GM19328 (cell line): ENCODE measurements around the gene CD8A.

ENCODE experiments used
- ATAC-seq: cut with Tn5 transposase; IDR thresholded peaks from one replicate; pipeline ENCODE4 v1.9.1; 2021; ENCODE audit warnings: mild to moderate bottlenecking, moderate library complexity; ENCODE audit not compliant: unreplicated experiment

CD8A gene

DNA sequence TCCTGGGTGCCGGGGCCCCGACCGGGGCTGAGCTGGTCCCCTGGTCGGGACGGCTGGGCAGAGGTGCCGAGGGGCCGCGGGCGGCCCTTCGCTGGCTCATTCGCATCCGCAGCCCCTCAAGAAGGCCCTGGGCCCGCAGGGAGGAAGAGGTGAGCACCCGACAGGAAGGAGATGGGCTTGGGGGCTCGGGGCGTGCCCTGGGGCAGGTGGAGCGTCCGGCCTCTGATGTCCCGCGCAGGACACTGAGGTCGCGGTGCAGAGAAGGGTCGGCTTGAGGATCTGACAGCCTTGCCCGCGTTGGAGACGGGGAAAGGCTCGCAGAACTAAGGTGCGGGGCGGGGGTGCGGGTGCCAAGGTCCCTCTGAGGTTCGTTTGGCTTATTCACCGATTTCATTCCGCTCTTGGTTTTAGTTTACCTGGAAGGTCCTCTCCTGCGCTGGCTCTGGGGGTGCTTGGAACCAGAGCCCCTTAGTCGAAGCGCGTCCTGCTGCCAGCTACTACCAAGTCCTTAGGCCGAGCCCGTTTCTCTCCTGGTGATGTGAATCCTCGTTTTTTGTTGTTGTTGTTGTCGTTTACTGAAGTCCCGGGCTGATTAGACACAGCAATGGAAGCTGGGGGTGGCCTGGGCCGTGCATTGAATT, 18.9 kb upstream of the CD8A start:
- no peak for ATAC-seq

DNA sequence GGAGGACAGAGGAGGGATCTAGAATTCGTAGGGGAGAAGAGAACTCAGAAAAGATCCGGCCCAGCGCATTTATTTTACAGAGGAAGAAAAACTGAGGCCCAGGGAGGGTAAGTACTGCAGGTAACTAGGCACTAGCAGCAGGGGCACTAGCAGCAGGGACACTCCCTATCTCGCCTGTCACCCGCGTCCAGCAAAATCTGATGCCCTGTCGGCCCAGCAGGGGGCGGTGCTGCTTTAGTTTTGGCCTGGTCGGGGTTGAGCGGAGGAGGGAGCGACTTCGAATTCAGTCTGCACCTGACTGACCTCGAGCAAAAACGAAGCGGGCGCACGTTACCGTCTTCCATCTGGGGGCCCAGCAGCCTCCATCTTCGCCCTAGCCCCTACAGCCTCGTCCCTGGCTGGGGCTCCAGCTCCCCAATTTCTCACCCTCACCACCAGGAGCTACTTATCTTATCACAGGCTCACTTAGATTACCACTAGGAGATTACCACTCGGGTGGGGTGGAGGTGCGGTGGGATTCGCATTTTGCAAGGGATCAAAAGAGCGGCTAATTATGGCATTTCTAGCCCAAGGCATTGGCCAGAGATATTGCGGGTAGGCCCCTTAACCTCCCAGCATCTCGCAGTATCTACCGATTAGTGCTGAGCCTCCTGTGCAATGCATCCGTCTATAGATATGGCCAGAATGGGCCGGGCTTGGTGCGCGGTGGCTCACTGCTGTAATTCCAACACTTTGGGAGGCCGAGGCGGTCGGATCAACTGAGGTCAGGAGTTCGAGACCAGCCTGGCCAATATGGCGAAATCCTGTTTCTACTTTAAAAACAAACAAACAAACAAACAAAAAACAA, 17.8 kb upstream of the CD8A start:
- peak; percentile 84 for ATAC-seq

DNA sequence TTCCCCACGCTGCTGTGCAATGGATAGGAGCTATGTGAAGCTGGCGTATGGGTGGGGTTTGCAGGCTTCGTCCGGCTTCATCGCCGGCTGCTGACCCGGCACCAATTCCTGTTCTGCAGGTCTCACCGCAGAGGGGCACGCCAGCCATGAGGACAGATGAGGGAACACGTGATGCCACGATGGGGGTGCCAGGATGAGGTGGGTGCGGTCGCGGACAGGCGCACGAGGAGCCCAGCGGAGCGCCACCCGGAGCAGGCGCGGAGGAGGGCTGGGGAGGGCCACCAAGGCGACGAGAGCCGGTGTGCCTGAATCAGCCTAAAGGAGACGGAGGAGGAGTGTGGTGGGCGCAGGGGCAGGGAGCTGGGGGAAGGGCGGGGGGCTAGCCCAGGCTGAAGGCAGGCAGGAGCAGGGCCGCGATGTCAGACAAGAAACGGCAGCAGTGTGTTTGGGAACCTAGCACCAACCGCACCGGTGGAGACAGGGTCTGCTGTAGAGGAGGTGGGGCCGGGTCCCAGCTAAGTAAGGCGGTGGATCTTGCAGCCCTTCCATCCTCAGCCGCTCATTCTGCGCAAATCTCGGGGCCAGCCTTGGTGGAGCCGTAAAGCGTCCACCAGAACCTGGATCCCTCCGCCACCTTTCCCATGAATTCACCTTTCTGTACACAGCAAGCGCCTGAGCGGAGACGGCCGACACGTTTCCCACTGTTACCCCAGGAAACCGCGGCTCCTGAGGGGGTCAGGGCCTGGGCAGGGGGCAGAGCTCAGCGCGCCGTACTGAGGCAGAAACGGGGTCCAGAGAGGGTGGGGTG, 17.0 kb upstream of the CD8A start:
- ATAC-seq: peak; percentile 28

DNA sequence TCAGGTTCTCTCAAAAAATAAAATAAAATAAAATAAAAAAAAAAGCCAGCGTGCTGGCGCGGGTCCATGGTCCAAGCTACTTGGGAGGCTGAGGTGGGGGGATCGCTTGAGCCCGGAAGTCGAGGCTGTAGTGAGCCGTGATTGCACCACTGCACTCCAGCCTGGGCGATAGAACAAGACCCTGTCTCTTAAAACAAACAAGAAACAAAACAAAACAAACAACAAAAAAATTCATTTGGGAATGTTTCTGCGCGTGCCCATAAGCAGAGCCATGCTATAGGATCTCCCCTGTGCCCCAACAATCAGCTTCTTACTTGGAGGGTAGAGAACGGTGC, 16.4 kb upstream of the CD8A start:
- no peak for ATAC-seq

DNA sequence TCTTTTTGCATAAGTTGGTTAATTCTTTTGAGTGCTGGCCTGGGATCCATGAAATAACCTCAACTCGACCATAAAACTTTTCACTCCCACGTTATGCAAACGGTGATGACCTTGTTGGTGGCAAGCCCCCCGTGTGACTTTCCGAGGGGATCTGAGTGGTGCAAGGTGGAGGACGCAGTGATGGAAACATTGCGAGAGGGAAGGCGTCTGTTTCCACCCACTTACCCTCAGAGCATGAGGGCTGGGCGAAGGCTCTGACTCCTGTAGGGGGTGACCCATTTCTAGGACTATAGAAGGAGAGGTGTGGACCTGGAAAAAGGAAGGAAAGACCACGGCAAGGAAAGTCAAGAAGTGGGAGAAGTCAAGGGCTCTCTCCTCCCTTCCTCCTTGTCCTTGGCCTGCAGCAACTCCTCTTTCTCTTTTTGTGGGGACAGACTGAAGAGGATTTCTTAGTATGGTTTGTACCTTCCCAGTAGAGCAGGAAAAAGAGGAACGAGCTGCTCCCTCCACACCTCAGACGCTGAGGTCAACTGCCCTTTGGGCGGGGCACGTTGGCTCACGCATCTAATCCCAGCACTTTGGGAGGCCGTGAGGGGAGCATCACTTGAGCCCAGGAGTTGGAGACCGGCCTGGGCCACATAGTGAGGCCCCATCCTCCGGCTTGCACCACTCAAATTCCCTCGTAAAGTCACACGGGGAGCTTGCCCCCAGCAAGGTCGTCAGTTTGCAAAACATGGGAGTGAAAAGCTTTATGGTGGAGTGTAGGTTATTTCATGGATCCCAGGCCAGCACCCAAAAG, 15.5 kb upstream of the CD8A start:
- no peak for ATAC-seq

DNA sequence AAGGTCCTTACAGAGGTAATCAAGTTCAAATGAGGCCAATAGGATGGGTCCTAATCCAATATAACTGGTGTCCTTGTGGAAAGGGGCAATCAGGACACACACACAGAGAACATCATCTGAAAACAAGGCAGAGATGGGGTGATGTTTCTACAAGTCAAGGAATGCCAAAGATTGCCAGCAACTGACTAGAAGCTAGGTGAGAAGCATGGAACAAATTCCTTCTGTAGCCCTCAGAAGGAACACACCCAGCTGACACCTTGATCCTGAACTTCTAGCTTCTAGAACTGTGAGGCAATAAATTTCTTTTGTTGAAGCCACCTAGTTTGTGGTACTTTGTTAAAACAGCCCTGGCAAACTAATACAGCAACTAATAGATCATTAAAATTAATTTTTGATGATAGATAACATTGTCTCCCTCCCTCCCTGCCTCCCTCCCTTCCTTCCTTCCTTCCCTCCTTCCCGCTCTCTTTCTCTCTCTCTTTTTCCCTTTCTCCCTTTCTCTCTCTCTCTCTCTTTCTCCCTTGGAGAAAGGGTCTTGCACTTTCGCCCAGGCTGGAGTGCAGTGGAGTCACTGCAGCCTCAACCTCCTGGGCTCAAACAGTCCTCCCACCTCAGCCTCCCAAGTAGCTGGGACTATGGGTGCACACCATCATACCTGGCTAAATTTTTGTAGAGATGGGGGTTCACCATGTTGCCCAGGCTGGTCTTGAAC, 10.3 kb upstream of the CD8A start:
- no peak for ATAC-seq

DNA sequence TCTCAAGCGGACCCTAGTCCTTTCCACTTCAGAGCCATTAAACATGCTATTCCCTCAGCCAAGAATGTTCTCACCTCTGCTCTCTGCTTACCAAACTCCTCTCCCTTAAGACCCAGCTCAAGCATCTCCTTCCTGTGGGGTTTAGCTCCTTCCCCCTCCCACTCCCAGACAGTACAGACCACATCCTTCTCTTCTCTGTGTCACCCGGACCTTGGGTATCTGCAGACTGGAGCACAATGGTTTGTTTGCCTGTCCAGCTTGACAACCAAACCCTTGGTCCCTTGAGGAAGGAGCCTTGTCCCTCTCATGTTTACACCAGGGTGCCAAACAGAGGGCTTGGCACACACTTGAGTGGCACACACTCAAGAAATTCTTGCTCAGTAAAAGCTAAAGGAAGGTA, 4.1 kb upstream of the CD8A start:
- ATAC-seq: no peak

DNA sequence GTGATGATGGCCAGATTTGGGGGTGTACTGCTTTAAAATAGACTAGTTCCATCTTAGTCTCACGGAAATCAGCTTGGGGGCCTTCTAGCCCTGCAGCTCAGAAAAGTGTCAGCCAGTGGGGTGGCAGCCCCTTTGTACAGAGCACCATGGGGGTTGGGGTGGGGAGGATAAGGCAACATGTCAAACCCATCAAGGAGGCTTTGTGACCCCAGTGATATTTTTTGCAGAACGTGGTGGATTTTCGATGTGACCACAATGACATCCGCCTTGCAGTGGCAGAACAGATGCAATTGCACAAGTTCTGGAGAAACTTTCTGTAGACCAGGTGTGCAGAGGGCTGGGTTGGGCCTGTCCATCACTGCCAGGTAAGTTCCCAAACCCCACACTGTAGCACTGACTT, 3.0 kb upstream of the CD8A start:
- ATAC-seq: no peak

DNA sequence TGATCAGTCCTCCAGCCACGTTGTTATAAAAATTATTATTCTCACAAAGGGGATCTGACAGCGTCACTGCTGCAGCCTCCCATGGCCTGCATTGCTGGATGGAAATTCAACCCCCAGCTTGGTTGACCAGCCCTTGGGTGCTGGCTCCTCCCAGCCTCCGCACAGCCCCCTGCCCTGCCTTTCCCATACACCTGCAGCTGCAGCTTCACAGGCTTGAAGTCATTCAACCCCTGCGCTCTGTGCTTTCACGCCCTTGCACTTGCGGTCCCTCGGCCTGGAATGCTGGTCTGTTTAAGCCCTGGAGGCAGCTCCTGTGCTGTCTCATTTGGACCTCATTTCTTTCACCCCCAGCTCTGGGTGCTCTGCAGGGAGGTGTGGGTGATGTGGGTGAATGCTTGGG, 860 bp upstream of the CD8A start:
- no peak for ATAC-seq

DNA sequence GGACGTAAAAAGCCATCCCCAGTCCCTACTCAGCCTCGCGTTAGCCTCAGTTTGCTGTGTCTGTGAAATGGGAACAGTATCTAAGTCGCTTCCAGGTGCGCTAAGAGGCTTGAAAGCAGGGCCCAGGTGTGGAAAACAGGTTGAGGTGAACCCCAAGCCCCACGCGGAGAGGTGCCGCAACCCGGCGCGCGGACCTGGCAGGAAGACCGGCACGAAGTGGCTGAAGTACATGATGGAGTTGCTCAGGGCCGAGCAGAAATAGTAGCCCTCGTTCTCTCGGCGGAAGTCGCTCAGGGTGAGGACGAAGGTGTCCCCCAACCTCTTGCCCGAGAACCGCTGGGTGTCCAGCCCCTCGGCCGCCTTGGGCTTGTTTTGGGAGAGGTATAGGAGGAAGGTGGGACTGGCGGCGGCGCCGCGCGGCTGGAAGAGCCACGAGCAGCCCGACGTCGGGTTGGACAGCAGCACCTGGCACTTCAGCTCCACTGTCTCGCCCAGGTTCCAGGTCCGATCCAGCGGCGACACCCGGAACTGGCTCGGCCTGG, 508 bp downstream of the CD8A start:
- ATAC-seq: no peak

DNA sequence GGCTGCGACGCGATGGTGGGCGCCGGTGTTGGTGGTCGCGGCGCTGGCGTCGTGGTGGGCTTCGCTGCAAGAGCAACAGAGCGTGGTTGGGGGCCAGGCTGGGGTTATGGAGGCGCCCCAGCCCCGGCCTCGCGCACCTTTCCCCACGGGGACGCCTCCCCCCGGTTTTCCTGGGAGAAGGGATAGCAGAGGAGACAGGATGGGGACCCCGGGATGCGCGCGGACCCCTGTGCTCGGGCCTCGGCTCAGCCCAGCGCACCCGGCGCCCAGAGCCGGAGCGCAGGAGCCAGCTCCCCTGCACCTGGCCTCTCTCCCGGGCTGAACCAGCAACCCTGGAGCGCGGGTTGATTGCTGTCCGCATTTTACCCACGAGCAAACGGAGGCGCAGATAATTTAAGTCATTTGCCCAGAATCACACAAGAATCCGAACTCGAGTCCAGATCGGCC, 1.0 kb downstream of the CD8A start:
- ATAC-seq: no peak

DNA sequence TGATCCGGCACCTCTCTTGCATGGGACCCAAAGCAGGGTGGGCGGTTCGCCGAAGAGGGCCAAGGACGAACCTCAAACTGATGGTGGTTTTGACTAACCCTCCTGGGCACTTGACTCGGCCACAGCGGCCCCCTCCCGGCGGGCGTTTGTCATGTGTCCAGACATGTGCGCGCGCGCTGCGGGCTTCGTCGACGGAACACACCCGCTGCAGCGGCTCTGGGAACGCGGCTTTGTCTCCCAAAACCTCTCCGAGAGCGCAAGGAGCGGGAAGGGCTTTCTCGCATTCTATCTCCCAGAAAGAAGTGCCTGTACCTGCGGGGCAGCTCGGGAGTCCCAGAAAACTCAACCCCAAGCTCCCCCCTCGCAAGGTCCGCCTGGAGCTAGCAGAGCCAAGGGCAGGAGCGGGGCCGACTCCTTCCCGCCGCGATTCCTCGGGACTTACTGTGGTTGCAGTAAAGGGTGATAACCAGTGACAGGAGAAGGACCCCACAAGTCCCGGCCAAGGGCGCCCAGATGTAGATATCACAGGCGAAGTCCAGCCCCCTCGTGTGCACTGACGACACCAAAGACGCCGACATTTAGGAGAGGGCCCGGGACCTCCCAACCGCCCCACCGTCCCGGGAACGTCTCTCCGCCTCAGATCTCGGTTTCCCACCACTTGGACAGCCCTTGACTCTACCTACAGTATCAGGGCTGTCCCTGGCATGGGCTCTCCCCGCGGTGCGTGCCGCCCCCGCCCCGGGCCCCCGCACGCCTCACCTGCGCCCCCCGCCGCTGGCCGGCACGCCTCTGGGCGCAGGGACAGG, 1.6 kb downstream of the CD8A start:
- ATAC-seq: no peak

DNA sequence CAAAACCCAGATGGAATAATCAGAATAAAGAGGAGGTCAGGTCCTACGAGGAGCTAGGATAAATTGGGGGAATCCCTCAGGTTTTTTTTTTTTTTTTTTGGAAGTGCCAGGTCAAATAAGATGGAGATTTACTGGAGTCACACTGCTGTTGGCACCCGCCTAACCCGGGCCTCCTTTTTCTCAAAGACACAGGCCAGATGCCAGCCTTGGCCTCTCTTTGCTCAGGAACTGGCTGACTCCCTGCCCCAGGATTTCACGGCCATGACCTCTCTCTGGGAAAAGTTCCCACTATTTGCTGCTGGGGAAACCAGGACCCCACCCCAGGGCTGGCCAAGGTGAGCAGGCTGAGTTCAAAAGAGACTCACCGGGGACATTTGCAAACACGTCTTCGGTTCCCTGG, 2.5 kb downstream of the CD8A start:
- no peak for ATAC-seq

DNA sequence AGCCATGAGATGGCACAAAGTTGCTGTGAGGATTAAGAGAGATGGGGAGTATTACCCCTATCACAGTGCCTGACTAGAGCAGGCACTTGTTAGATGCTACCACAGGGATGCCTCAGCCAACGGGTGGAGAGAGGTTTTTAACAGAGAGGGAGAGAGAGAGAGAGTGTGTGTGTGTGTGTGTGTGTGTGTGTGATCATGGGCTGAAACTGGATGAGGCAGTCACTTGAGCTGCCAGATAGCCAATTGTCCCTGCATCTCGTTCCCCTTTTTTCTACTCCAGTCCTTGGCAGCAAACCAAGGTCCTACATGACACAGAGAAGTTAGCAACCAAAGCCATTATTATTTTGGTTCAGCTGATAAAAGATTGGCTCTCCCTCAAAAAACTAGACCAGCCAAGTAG, 3.0 kb downstream of the CD8A start:
- no peak for ATAC-seq

DNA sequence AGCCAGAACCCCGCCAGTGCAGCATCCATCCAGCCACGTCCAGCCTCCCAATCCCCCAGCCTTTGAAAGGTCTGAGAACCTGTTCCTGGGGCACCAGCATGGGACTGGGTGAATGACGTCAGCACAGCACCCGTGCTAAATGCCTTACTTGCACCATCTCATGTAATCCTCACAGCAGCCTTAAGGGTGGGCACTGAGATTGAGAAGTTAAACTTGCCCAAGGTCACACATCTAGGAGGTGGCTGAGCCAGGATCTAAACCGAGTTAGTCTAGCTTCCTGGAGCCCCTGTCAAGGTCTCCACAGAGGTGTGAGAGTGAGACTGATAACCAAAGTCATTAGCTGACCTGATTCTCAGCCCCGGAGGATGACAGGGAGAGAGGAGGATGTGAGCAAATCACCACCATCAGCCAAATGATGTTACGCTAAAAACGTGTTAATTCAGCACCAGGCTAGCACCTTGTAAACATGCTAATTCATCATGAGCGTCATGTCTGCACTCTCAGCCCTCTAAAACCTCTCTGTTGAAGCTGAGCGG, 4.6 kb downstream of the CD8A start:
- ATAC-seq: no peak

DNA sequence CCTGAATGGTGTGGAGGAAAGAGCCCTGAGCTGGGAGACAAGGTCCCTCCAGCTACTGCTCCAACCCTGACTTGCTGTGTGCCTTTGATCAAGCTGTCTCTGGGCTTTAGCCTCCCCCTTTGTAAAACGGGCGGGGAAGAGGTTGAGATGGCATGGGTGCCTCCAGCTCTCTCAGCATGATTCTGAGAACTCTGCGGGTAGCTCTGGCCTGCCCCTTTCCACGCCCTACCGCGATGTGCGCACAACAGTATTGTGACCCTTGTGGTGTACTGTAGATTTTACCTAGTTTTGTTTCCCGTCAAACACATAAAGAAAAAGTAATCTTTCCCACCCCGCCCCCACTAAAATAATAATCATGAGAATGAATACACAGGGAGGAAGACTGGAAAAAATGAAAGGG, 5.3 kb downstream of the CD8A start:
- no peak for ATAC-seq

DNA sequence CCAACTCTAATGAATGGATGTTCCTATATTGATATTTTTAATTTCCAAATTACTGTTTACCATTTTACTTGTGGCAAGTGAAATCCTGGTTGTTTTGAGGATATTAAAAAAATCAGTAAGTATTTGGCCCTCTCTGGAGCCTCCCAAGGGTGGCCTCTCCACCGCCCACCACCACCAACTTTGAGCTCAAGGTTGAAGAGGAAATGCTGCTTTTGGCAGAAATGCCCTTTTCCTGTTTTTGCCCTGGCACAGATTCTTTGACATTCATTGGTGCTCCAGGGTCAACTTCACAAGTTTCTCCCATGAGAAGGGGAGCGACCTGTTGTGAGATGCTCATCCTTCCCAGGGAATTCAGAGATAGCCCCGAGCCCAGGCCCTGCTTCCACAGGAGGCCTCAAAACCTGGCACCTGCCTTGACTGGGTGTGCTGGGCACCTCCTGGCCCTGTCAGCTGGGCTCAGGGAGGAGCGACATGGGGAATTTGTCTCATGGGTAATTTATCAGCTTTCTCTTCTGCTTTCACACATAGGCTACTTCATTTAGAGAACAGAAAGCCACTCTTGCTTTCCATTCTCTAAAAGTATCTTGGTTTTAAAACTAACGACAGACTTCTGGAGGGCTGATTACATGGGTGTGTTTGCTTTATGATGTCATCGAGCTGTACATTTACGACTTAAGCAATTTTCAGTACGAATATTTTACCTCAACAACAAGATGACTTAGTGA, 6.9 kb downstream of the CD8A start:
- ATAC-seq: peak; percentile 85

DNA sequence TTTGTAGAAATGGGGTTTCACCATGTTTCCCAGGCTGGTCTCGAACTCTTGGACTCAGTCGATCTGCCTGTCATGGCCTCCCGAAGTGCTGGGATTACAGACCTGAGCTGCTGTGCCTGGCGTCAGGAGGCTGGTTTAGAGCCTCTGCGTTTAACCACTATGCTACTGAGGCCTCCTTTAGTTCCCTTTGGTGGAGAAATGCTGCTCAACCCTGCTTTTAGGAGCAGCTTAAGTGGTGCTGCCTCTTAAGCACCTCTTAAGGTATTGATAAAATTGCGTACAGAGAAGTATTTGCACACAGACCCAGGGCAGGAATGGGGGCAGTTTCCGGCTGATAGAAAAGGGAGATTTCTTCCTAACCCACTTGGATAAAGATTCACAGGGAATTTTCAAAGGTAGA, 8.0 kb downstream of the CD8A start:
- no peak for ATAC-seq
